ENCODE measurements around the gene CMTM2.
A peak's percentile ranks its signal among the peaks of the same experiment; 100 is the strongest.

CMTM2 gene

DNA sequence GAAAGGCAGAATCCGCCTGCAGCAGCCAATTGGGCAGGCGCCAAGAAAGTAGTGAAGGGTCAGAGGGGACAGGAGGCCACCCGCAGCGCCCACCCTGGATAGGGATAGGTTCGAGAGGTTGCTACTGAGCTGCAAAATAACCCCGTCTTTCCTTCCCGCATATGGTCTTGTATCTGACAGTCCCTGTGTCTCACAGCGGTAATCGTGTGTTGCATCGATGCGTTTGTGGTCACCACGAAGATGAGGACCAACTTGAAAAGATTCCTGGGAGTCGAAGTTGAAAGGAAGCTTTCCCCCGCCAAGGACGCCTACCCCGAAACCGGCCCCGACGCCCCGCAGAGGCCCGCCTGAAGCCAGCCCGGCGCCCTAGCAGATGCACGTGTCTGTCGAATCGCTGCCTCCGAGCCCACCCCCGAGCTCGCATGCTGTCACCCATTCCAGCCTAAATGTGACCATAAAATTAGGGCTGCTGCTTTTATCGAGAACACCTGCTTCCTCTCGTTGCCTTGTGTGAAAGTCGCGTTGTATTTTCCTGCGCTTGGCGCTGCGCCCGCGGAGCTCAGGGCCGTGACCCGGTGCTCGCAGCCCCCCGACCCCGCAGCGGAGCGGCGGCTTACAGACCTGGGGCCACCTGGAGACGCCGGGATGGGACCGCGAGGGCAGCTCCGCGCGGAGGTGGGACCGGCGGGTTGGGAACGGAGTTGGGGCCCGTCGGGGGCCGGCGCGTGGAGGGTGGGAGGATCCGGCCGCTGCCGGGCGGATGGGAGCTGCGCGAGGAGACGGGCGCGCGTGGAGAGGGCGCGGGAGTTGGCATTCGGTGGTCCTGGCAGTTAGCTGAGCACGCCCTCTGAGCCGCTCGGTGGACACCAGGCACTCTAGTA, at the start of gene CMTM2:
Gene CMTM2, plus strand, starts transcription at position 813 of the 881 bp plus-strand sequence. CDS start 145 bp downstream, outside the sequence.
- DNase-seq: no peak

DNA sequence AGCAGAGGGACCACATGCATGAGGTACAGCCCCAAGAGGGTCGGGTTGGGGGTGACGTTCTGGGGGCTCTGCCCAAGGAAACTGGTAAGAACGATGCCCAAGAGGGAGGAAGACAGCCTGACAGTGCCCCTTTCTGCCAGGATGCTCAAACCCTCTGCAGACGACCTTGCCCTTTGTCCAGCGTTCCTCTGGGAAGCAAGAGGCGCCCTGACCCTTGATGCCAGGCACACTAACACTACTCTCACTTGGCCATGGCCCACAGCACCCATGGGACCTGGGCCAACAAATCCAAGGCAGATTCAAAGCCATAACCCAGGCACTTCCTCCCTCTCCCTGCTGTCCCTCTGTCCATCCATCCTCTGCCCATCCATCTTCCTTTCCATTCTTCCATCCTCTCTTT, 49.8 kb upstream of the CMTM2 start:
- no peak for DNase-seq

DNA sequence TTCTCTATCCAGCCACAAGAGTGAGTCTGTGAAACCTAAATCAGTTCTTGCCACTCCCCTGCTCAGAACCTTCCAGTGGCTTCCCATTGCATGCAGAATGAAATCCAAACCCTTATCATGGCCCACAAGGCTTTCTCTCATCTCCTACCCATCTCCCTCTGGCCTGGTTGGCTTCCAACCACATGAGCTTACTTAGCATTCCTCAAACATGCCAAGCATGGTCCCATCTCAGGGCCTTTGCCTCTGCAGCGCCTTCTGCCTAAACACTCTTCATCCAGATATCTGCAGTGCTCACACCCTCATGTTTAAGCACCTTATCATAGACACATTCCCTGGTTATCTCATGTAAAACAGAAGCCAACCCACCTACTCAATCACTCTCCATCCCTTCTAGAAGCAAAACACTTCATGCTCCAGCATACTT, 44.9 kb upstream of the CMTM2 start:
- no peak for DNase-seq

DNA sequence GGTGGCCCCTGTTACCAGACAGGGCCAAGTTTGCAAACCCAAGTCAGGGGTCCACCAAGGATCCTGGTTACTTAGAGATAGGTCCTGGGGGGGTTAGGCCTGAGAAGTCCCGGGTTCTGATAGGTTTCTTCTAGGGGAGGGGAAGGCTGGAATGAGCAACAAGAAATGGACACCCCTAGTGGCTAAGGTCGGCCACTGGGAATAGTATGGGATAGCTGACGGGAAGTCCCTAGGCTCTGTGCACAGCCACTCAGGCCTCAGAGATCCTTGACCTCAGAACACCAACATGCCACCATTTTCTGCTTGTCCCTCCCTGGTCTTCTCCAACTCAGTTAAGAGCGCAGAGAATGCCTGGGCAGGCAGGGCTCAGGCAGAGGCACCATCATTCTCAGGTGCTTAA, 42.7 kb upstream of the CMTM2 start:
- DNase-seq: no peak

DNA sequence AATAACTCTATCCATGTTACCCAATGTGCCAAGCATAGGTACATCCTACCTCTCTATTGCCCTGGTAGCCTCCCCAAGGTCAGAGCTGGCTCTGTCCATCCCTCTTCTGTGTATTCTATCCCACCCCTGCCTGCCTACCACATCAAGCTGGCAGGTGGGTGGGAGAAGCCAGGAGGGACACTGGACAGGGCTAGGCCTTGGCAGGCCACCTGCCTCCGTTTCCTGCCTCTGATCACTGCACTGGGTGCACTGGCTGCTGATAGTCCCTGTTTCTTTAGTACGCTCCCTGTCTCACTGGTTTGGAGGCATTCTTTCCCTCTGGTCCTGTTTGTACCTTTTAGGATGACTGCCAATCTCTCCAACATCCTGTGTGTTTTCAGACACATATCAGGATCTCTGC, 42.0 kb upstream of the CMTM2 start:
- no peak for DNase-seq

DNA sequence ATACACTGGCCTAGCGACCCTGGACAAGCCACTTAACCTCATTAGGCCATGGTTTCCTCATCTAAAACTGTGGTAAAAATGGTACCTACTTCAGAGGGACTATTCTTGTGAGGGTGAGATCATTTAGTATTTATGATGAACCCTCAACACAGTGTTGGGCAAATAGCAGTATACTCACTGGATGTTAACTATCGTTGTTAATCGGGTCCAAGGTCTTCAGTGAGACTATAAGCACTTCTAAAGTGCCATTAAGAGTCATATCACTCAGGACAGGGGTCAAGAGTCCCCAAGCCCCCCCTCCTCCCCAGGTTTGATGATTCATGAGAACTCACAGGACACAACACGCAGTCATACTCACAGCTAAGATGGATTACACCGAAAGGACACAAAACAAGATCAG, 40.4 kb upstream of the CMTM2 start:
- DNase-seq: no peak

DNA sequence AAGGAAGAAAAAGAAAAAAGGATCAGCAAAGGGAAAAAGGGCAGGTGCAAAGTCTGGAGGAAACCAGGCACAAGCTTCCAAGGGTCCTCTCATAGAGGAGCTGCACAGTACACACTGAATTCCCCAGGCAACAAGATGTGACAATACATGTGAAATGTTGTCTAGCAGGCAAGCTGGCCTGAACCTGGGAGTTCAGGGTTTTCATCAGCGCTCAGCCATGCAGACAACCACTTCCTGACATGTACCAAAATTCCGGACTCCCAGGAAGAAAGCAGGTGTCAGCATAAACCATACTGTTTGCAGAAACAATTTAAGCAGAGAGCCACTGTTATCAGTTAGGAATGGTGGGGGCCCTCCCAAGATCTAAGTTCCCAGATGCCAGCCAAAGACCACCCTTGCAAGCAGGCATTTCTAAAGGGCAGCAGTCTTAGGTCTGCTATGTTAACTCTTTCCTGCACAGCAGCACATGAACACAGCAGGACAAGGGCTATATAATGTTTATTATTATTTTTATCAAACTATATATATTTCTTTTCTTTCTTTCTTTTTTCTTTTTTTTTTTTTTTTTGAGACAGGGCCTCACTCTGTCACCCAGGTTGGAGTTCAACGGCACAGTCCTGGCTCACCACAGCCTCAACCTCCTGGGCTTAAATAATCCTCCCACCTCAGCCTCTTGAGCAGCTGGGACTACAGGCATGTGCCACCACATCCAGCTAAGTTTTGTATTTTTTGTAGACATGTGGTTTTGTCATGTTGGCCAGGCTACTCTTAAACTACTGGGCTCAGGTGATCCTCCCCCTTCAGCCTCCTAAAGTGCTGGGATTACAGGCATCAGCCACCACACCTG, 39.4 kb upstream of the CMTM2 start:
- DNase-seq: no peak

DNA sequence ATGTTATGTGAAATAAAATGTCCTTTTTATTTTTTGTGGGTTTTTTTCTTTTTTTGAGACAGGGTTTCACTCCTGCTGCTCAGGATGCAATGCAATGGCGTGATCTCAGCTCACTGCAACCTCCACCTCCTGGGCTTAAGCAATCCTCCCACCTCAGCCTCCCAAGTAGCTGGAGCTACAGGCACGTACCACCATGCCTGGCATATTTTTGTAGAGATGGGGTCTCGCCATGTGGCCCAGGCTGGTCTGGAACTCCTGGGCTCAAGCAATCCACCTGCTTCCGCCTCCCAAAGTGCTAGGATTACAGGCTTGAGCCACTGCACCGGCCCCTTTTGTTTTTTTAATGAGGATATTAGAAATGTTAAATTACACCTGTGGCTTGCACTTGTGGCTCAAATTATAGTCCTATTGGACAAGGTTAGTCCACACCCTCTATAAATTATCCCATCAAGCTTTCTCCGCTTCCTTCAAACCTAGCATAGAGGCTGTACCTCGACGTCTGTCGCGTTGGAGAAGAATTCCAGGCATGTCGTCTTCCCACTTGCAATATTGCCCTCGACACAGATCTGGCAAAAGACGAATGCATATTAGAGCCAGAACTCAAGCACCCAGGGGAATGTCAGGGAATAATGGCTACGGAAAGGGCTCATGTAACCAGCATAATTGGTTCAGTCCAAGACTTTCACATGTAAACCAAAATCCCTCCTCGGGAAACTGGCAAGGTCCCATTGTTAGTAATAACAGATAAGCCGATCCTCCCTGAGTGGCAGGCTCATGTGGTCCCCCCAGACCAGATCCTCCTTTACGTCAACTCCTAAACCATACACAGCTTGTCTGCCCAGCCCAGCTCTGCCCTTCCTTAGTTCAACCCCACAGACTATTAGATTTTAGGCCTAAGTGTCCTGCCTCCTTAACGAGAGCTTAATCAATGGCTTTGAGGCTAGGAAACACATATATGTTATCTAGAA, 37.6 kb upstream of the CMTM2 start:
- no peak for DNase-seq

GRCh38 chr16:66542396-66542795, 36.9 kb upstream of the CMTM2 start:
- no peak for DNase-seq

- DNase-seq: no peak
These were observed 35.7 kb upstream of the CMTM2 start for GRCh38 chr16:66543541-66543940.

DNA sequence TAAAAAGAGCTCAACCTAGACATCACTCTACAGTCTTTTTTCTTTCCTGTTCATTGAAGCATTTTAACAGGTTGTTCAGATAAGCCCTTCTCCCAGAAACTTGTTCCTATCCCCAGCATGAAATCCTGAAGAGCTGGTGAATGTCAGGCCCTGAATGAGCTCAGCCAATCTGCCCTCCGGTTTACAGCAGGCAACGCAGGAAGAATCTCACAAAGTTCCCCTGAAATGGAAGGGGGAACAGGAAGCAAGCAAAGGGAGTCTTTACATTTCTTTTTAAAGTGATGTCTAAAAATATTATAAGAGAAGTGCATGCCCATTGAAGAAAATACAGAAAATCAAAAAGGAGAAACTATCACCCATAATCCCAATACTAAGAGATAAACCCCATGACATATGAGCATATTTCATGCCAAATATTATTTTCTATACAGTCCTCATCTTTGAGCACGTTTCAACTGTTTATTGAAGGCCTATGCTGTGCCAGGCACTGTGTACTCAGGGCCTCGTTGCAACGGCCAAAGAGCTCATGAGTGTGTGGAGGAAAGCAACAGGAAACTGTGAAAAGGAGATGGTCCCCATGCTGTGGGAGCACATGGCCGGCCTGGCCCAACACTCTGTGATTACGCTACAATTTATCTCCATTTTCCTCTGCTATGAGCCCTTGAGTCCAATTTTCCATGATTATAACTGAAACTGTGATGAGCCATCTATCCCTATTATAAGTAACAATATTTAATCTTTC, 35.1 kb upstream of the CMTM2 start:
- no peak for DNase-seq

DNA sequence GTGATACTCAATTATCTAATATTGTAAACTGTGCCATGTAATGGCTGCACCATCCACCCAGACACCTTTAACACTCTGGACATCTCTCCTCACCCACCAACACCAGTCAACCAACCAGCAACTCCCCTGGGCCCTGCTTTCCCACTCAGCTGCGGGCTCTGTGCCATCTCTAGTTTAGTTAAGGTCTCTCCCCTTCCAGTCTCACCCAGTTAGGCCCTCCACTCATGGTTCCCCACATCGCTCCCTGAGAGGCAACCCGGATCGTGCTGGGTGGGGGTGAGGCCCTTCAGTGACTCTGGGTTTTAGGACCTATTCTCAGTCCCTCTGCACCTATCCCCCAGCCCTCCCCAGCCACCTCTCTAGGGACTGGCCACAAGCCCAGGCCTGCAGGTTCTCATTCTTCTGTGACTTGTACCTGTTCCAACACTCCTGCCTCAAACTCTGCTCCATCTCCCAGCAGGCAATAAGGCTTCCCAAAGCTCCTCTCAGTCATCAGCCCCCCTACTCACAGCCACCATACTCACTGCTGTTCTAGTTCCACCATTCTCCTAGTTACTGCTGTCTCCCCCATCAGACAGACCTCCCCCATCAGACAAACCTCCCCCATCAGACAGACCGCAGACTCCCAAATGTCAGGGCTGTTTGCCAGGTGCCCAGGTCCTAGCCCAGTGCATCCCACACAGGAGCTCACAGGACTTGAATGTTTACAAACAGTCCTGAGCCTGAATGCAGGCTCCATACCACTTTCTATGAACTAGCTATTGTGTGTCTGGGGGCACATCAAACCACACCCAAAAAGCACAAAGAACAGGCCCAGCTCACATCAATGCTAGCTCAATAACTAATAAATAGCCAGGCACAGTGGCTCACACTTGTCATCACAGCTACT, 31.9 kb upstream of the CMTM2 start:
- DNase-seq: no peak

DNA sequence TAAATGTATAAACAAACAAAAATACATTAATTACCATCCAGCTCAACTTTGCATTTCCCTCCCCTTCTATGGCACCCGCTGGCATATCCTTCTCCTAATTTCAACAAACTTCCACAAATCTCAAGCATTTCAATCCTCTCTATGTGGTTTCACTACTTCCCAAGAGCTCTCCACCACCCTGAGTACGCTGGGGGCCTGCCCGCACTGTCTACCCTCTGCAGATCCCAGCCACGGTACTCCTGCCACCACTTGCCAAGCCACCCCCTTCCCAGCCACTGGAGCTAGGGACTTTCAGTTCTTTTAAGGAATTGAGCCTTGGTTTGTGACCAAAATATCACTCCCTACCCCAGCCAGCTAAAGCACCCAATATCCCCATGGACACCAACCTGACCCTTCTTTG, 31.2 kb upstream of the CMTM2 start:
- no peak for DNase-seq

GRCh38 chr16:66548868-66549267, 30.4 kb upstream of the CMTM2 start:
- no peak for DNase-seq

- no peak for DNase-seq
These were observed 29.8 kb upstream of the CMTM2 start, which contains the start of gene TK2 for GRCh38 chr16:66549284-66550131. Gene TK2 (minus strand): TSS chr16:66550122. CDS start chr16:66550061, 61 bp downstream.

- no peak for DNase-seq
These were observed 27.9 kb upstream of the CMTM2 start for GRCh38 chr16:66551348-66551759.

DNA sequence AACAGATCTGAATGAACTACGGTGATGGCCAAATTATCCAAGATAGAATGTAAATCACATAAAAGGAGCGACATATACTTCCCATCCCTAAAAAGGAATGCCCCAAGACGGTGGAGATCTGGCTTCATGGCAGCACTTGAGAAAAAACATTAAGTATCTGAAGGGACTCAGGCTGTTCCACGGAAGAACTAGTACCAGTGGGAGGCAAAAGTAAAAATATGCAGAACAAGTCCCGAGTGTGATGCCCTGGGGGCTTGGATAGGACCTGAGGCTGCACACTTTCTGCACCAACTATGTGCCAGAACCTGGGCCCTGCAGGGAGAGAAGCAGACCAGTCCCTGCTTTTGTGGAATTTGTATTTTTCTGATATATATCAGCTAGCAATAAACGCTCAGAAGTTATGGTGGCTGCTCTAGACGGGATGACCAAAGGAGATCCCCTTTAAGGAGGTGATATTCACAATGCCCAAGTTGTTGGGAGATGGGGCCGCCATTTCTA, 27.4 kb upstream of the CMTM2 start:
- no peak for DNase-seq

DNA sequence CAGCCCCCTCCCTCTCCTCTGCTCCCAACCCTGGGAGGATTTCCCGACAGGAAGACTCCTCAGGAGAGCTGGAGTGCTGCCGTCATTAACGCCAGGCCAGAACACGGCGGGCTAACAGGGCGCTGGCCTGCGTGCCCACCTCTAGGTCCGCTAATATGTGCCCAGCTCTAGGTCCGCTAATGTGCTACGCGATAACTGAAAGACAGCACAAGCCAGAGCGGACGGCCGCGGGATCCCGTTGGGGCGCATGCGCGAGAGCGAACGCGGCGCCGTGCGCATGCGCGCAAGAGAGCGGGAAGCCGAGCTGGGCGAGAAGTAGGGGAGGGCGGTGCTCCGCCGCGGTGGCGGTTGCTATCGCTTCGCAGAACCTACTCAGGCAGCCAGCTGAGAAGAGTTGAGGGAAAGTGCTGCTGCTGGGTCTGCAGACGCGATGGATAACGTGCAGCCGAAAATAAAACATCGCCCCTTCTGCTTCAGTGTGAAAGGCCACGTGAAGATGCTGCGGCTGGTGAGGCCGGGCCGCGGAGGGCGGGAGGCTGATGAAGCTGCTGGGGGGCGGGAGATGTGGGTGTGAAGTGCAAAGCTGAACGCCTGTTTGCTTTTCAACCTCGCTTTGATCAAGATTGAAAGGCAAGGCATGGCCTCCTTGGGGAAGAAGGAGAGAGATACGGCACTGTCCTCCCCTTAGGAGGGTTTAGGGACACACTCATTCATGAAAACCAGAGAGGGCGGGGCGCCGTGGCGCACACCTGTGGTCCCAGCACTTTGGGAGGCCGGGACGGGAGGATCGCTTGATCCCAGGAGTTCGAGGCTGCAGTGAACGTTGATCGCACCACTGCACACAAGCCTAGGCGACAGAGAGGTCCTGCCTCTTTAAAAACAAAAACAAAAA, 26.7 kb upstream of the CMTM2 start, which contains the start of gene CKLF:
Gene CKLF, plus strand, starts transcription at position 291 of the 892 bp plus-strand sequence. Its CDS starts 140 bp downstream, at position 431.
- DNase-seq: peak; percentile 28
